Nucleus accumbens (tissue), 56 donors: ENCODE measurements around the gene TOP2A.

Experiments
- DNase-seq, 56 donors: peaks; one replicate each; lab custom pipeline; 2025; lab: John Stamatoyannopoulos, UW

TOP2A gene

GRCh38 chr17:40417609-40418427 is at the start of gene TOP2A:
Gene TOP2A (minus strand): TSS chr17:40417896. CDS start chr17:40417791, 105 bp downstream.
- DNase-seq = peak; percentile 67 to 99 (median 94)

- no peak for DNase-seq
Measured at GRCh38 chr17:40467281-40467867, 49.7 kb upstream of the TOP2A start.

GRCh38 chr17:40466298-40466971 is 48.7 kb upstream of the TOP2A start:
- no peak for DNase-seq

- DNase-seq = no peak
Measured at GRCh38 chr17:40464392-40464855, 46.7 kb upstream of the TOP2A start.

GRCh38 chr17:40463122-40463550 is 45.4 kb upstream of the TOP2A start:
- DNase-seq = no peak

- DNase-seq = no peak
Measured at GRCh38 chr17:40462343-40463121, 44.8 kb upstream of the TOP2A start.

- no peak for DNase-seq
Measured at GRCh38 chr17:40461732-40462342, 44.1 kb upstream of the TOP2A start.

GRCh38 chr17:40460968-40461731 is 43.5 kb upstream of the TOP2A start:
- DNase-seq = no peak

GRCh38 chr17:40460604-40460967 is 42.9 kb upstream of the TOP2A start:
- no peak for DNase-seq

GRCh38 chr17:40459636-40460603 is 42.2 kb upstream of the TOP2A start:
- no peak for DNase-seq

GRCh38 chr17:40458851-40459482 is 41.3 kb upstream of the TOP2A start:
- no peak for DNase-seq

GRCh38 chr17:40457964-40458791 is 40.5 kb upstream of the TOP2A start:
- DNase-seq = no peak

GRCh38 chr17:40457369-40457768 is 39.7 kb upstream of the TOP2A start:
- no peak for DNase-seq

GRCh38 chr17:40456396-40456951 is 38.8 kb upstream of the TOP2A start:
- DNase-seq = no peak

GRCh38 chr17:40454613-40454995 is 36.9 kb upstream of the TOP2A start:
- no peak for DNase-seq

- DNase-seq = no peak
Measured at GRCh38 chr17:40453881-40454612, 36.4 kb upstream of the TOP2A start.
